ENCODE measurements around the gene SLC5A3. TPM values are rescaled to one million over a fixed set of nuclear protein-coding genes. Genes with fewer than 3 reads are reported as not detected.

The SLC5A3 gene
- total and polyA plus RNA-seq, 10 of the 15 experiments (the other 5 are each of a cell fraction or from before 2014, with no cell fraction given) = 3.3 to 21.4 (median 12.0) TPM

DNA sequence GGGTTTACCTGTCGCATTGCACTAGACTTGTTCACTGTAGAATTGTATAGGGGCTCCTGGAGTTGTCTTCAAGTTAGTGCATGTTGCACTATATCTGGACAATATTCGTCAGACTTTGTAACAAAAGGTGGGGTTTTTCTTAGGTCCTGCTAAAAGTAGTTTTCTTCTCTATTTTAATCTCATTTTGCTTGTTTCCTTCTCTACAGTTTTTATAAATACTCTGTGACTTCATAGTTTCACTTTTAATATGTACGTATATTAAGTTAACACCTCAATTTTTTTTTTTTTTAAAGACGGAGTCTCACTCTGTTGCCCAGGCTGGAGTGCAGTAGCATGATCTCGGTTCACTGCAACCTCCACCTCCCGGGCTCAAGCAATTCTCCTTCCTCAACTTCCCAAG, 26.5 kb upstream of the SLC5A3 start (continued):
- TF ChIP-seq JUNB (IDR thresholded peaks at IDR 0.05) (peak; percentile 79), SP1 (IDR thresholded peaks at IDR 0.05; ENCODE audit: low read depth, low read length) (peak; percentile 9), LARP7 (IDR thresholded peaks at IDR 0.05) (no peak), NR2C1 (IDR thresholded peaks at IDR 0.05) (no peak), RELA (IDR thresholded peaks at IDR 0.05; ENCODE audit: borderline replicate concordance, partially characterized antibody) (no peak), SPI1 (IDR thresholded peaks at IDR 0.05; ENCODE audit: borderline replicate concordance, insufficient read depth, low read depth, low read length) (no peak), BACH1 (IDR thresholded peaks at IDR 0.05; ENCODE audit: borderline replicate concordance) (no peak), EP300 (IDR thresholded peaks at IDR 0.05; ENCODE audit: borderline replicate concordance in 1 of 2, control insufficient read depth in 1 of 2, low read depth in 2 of 2, low read length in 2 of 2) (peak in 1 of 2 experiments; percentile 39; a peak in 1 of 4 replicates), ZNF207 (IDR thresholded peaks at IDR 0.05; ENCODE audit: borderline replicate concordance) (no peak), NBN (IDR thresholded peaks at IDR 0.05) (peak; percentile 91), ESRRA (IDR thresholded peaks at IDR 0.05; ENCODE audit: low read length) (no peak), CHD2 (IDR thresholded peaks at IDR 0.05; ENCODE audit: borderline replicate concordance, low read depth, low read length) (no peak), SMAD1 (IDR thresholded peaks at IDR 0.05; ENCODE audit: low read depth, partially characterized antibody) (no peak), YBX1 (IDR thresholded peaks at IDR 0.05) (no peak), WRNIP1 (IDR thresholded peaks at IDR 0.05; ENCODE audit: borderline replicate concordance, low read depth, low read length) (no peak), TBL1XR1 (IDR thresholded peaks at IDR 0.05; ENCODE audit: low read depth, low read length) (0 out of 2 replicates have a peak, but pooled peaks have one; percentile 41)
- TF ChIP-seq, protein P1, sequence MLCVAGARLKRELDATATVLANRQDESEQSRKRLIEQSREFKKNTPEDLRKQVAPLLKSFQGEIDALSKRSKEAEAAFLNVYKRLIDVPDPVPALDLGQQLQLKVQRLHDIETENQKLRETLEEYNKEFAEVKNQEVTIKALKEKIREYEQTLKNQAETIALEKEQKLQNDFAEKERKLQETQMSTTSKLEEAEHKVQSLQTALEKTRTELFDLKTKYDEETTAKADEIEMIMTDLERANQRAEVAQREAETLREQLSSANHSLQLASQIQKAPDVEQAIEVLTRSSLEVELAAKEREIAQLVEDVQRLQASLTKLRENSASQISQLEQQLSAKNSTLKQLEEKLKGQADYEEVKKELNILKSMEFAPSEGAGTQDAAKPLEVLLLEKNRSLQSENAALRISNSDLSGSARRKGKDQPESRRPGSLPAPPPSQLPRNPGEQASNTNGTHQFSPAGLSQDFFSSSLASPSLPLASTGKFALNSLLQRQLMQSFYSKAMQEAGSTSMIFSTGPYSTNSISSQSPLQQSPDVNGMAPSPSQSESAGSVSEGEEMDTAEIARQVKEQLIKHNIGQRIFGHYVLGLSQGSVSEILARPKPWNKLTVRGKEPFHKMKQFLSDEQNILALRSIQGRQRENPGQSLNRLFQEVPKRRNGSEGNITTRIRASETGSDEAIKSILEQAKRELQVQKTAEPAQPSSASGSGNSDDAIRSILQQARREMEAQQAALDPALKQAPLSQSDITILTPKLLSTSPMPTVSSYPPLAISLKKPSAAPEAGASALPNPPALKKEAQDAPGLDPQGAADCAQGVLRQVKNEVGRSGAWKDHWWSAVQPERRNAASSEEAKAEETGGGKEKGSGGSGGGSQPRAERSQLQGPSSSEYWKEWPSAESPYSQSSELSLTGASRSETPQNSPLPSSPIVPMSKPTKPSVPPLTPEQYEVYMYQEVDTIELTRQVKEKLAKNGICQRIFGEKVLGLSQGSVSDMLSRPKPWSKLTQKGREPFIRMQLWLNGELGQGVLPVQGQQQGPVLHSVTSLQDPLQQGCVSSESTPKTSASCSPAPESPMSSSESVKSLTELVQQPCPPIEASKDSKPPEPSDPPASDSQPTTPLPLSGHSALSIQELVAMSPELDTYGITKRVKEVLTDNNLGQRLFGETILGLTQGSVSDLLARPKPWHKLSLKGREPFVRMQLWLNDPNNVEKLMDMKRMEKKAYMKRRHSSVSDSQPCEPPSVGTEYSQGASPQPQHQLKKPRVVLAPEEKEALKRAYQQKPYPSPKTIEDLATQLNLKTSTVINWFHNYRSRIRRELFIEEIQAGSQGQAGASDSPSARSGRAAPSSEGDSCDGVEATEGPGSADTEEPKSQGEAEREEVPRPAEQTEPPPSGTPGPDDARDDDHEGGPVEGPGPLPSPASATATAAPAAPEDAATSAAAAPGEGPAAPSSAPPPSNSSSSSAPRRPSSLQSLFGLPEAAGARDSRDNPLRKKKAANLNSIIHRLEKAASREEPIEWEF (IDR thresholded peaks at IDR 0.05; ENCODE audit: insufficient replicate concordance, low read depth, low read length) = no peak
- TF ChIP-seq, protein P2, sequence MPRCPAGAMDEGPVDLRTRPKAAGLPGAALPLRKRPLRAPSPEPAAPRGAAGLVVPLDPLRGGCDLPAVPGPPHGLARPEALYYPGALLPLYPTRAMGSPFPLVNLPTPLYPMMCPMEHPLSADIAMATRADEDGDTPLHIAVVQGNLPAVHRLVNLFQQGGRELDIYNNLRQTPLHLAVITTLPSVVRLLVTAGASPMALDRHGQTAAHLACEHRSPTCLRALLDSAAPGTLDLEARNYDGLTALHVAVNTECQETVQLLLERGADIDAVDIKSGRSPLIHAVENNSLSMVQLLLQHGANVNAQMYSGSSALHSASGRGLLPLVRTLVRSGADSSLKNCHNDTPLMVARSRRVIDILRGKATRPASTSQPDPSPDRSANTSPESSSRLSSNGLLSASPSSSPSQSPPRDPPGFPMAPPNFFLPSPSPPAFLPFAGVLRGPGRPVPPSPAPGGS (IDR thresholded peaks at IDR 0.05; ENCODE audit: borderline replicate concordance, insufficient read depth, low read depth, low read length, poor library complexity, severe bottlenecking) = no peak
- TF ChIP-seq, protein P3, sequence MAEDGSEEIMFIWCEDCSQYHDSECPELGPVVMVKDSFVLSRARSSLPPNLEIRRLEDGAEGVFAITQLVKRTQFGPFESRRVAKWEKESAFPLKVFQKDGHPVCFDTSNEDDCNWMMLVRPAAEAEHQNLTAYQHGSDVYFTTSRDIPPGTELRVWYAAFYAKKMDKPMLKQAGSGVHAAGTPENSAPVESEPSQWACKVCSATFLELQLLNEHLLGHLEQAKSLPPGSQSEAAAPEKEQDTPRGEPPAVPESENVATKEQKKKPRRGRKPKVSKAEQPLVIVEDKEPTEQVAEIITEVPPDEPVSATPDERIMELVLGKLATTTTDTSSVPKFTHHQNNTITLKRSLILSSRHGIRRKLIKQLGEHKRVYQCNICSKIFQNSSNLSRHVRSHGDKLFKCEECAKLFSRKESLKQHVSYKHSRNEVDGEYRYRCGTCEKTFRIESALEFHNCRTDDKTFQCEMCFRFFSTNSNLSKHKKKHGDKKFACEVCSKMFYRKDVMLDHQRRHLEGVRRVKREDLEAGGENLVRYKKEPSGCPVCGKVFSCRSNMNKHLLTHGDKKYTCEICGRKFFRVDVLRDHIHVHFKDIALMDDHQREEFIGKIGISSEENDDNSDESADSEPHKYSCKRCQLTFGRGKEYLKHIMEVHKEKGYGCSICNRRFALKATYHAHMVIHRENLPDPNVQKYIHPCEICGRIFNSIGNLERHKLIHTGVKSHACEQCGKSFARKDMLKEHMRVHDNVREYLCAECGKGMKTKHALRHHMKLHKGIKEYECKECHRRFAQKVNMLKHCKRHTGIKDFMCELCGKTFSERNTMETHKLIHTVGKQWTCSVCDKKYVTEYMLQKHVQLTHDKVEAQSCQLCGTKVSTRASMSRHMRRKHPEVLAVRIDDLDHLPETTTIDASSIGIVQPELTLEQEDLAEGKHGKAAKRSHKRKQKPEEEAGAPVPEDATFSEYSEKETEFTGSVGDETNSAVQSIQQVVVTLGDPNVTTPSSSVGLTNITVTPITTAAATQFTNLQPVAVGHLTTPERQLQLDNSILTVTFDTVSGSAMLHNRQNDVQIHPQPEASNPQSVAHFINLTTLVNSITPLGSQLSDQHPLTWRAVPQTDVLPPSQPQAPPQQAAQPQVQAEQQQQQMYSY (CRISPR knock-in tag; IDR thresholded peaks at IDR 0.05) = no peak
- TF ChIP-seq, protein P4, sequence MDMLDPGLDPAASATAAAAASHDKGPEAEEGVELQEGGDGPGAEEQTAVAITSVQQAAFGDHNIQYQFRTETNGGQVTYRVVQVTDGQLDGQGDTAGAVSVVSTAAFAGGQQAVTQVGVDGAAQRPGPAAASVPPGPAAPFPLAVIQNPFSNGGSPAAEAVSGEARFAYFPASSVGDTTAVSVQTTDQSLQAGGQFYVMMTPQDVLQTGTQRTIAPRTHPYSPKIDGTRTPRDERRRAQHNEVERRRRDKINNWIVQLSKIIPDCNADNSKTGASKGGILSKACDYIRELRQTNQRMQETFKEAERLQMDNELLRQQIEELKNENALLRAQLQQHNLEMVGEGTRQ (IDR thresholded peaks at IDR 0.05; ENCODE audit: borderline replicate concordance, low read depth, low read length) = no peak
